A549 (cell line): ENCODE results near the gene HYPK. TPM values are rescaled to one million over a fixed set of nuclear protein-coding genes. Genes with fewer than 3 reads are reported as not detected.
"Not testable (repeated sequence)": the region's sequence is repeated elsewhere in the genome, so short reads cannot be mapped to it uniquely, and the experiment has no call there.

Experiments used
- ATAC-seq, 2 experiments: fragments of 200-7000 bp in 1 of 2; fragments of >200 bp in 1 of 2; cut with Nextera tagmentation in 1 of 2; cut with Tn5 transposase in 1 of 2; 3 replicates each; pipeline versions ENCODE4 v1.8.0 to v1.9.1; 2018 to 2020; ENCODE audit warnings: mild to moderate bottlenecking in 1 of 2, moderate library complexity in 1 of 2
- CTCF ChIA-PET: fragments of 300-600 bp; sonication (Branson Sonifier 250); formaldehyde crosslinking; extraction: SDS; loops from one replicate; lab custom pipeline; 2021; ENCODE audit warnings: antibody characterized with exemption, inconsistent platforms; lab: Yijun Ruan, JAX
- POLR2A ChIA-PET: fragments of 350-600 bp; formaldehyde crosslinking; extraction: SDS; loops from one replicate; lab custom pipeline; 2021; ENCODE audit warnings: antibody characterized with exemption, inconsistent platforms; lab: Yijun Ruan, JAX
- DNase-seq, 2 experiments: peaks; one replicate each; pipeline versions ENCODE4 v3.0.0 to v3.0.0-alpha.2; 2011 to 2016; ENCODE audit warnings: low read depth in 1 of 2, low spot score in 1 of 2
- FAIRE-seq: peaks from 2 replicates; lab custom pipeline; 2011; peaks lifted over from hg19 to GRCh38; lab: Jason Lieb, UNC
- H3K27ac ChIP-seq, 2 experiments: fragments of >200 bp; sonication (Bioruptor Twin); formaldehyde crosslinking; 3 replicates each; pipeline ENCODE4 v1.5.1; 2016 to 2017
- H3K4me1 ChIP-seq: fragments of >200 bp; sonication (Bioruptor Twin); formaldehyde crosslinking; 3 replicates; pipeline ENCODE4 v1.6.1; 2016
- H3K4me2 ChIP-seq: fragments of >200 bp; sonication (Bioruptor Twin); formaldehyde crosslinking; 3 replicates; pipeline ENCODE4 v1.6.1; 2016
- H3K4me3 ChIP-seq: fragments of >200 bp; sonication (Bioruptor Twin); formaldehyde crosslinking; 3 replicates; pipeline ENCODE4 v1.5.1; 2016
- H3K9me3 ChIP-seq: fragments of >200 bp; sonication (Bioruptor Twin); formaldehyde crosslinking; 3 replicates; pipeline ENCODE4 v1.6.1; 2016
- ATOH8 ChIP-seq: fragments of 250-450 bp; sonication (Bioruptor Pico); IDR thresholded peaks from 2 replicates; pipeline ENCODE4 v1.5.0; 2020; ENCODE audit warnings: low read depth, mild to moderate bottlenecking, moderate library complexity
- CBX8 ChIP-seq: fragments of 200-600 bp; sonication (generic); IDR thresholded peaks from 2 replicates; pipeline ENCODE4 v1.6.1; 2016
- CHD2 ChIP-seq: fragments of 150-350 bp; IDR thresholded peaks from 2 replicates; pipeline ENCODE4 v1.6.1; 2014; ENCODE audit warnings: low read length; ENCODE audit not compliant: partially characterized antibody
- CHD4 ChIP-seq: fragments of 200-600 bp; sonication (generic); IDR thresholded peaks from 2 replicates; pipeline ENCODE4 v1.6.1; 2016; ENCODE audit warnings: antibody characterized with exemption, mild to moderate bottlenecking, borderline replicate concordance
- FOXS1 ChIP-seq: fragments of 250-450 bp; sonication (Bioruptor Pico); IDR thresholded peaks from 2 replicates; pipeline ENCODE4 v1.5.0; 2020; ENCODE audit warnings: mild to moderate bottlenecking, moderate library complexity
- GATA3 ChIP-seq: IDR thresholded peaks from 2 replicates; pipeline ENCODE4 v1.6.1; 2012; ENCODE audit warnings: borderline replicate concordance
- HES2 ChIP-seq: fragments of >200 bp; sonication (Bioruptor Twin); formaldehyde crosslinking; IDR thresholded peaks from 2 replicates; pipeline ENCODE4 v1.6.1; 2016
- HOXB13 ChIP-seq: fragments of 250-450 bp; sonication (Bioruptor Pico); IDR thresholded peaks from 2 replicates; pipeline ENCODE4 v1.5.0; 2020; ENCODE audit warnings: low read depth, mild to moderate bottlenecking, moderate library complexity
- HOXB5 ChIP-seq: fragments of 250-450 bp; sonication (Bioruptor Pico); IDR thresholded peaks from 2 replicates; pipeline ENCODE4 v1.5.0; 2020; ENCODE audit warnings: mild to moderate bottlenecking, moderate library complexity
- JUN ChIP-seq, 2 experiments: fragments of >200 bp; sonication (Bioruptor Twin); formaldehyde crosslinking; IDR thresholded peaks; 2 replicates in 1 of 2; 3 replicates in 1 of 2; pipeline ENCODE4 v1.6.1; 2016 to 2017
- KDM1A ChIP-seq: fragments of 200-600 bp; sonication (generic); IDR thresholded peaks from 2 replicates; pipeline ENCODE4 v1.6.1; 2016; ENCODE audit warnings: low read depth, mild to moderate bottlenecking
- MAX ChIP-seq: IDR thresholded peaks from 2 replicates; pipeline ENCODE4 v1.6.1; 2012
- MAZ ChIP-seq: fragments of 150-350 bp; IDR thresholded peaks from 2 replicates; pipeline ENCODE4 v1.6.1; 2014; ENCODE audit warnings: antibody characterized with exemption, low read depth, low read length, borderline replicate concordance
- NR3C1 ChIP-seq: fragments of >200 bp; sonication (Bioruptor Twin); formaldehyde crosslinking; IDR thresholded peaks from 3 replicates; pipeline ENCODE4 v1.6.1; 2017
- PHF8 ChIP-seq: fragments of 200-600 bp; sonication (generic); IDR thresholded peaks from 2 replicates; pipeline ENCODE4 v1.6.1; 2016; ENCODE audit warnings: low read depth, mild to moderate bottlenecking, antibody characterized with exemption, moderate library complexity, borderline replicate concordance
- RARB ChIP-seq: fragments of 250-450 bp; sonication (Bioruptor Pico); IDR thresholded peaks from 2 replicates; pipeline ENCODE4 v1.8.0; 2021; ENCODE audit warnings: mild to moderate bottlenecking, moderate library complexity
- RCOR1 ChIP-seq: fragments of 150-350 bp; IDR thresholded peaks from 2 replicates; pipeline ENCODE4 v1.6.1; 2014; ENCODE audit warnings: antibody characterized with exemption, low read length, low read depth
- ZC3H11A ChIP-seq: fragments of 450-650 bp; IDR thresholded peaks from 2 replicates; pipeline ENCODE4 v1.6.1; 2014; ENCODE audit warnings: antibody characterized with exemption, mild to moderate bottlenecking
- ZFP36 ChIP-seq: fragments of 450-650 bp; IDR thresholded peaks from 2 replicates; pipeline ENCODE4 v1.6.1; 2014; ENCODE audit warnings: borderline replicate concordance; ENCODE audit not compliant: partially characterized antibody
- ZNF302 ChIP-seq: fragments of 250-450 bp; sonication (Bioruptor Pico); IDR thresholded peaks from 2 replicates; pipeline ENCODE4 v1.9.0; 2021; ENCODE audit warnings: inconsistent platforms, mild to moderate bottlenecking, moderate library complexity
- WGBS: methylation state at CpG from one replicate; pipeline ENCODE4 v1.1.6; 2017; ENCODE audit errors: missing lambda C conversion rate; 5-methylcytosine and 5-hydroxymethylcytosine counted together
- polyA plus RNA-seq, 4 experiments: library from polyadenylated mRNA; depleted of rRNA in 3 of 4; stranded (reverse); fragments of >200 nt; fragmentation: RNase III in 1 of 4; extraction: RNeasy Plus Mini Kit Qiagen cat#74134 plus additional on column Dnase treatment in 1 of 4; gene quantifications; 2 replicates in 3 of 4; 3 replicates in 1 of 4; pipeline ENCODE4 v1.2.3, GENCODE V29; 2011 to 2017
- TF ChIP-seq, protein P1 (sequence below): IDR thresholded peaks from 2 replicates; pipeline ENCODE4 v1.6.1; 2012
- TF ChIP-seq, protein P2 (sequence below): IDR thresholded peaks from 2 replicates; pipeline ENCODE4 v1.6.1; 2012; ENCODE audit warnings: low read depth, borderline replicate concordance

HYPK gene
- polyA plus RNA-seq, 2 of the 4 experiments (the other 2 are of a cell fraction): 21.0 to 66.5 TPM

DNA sequence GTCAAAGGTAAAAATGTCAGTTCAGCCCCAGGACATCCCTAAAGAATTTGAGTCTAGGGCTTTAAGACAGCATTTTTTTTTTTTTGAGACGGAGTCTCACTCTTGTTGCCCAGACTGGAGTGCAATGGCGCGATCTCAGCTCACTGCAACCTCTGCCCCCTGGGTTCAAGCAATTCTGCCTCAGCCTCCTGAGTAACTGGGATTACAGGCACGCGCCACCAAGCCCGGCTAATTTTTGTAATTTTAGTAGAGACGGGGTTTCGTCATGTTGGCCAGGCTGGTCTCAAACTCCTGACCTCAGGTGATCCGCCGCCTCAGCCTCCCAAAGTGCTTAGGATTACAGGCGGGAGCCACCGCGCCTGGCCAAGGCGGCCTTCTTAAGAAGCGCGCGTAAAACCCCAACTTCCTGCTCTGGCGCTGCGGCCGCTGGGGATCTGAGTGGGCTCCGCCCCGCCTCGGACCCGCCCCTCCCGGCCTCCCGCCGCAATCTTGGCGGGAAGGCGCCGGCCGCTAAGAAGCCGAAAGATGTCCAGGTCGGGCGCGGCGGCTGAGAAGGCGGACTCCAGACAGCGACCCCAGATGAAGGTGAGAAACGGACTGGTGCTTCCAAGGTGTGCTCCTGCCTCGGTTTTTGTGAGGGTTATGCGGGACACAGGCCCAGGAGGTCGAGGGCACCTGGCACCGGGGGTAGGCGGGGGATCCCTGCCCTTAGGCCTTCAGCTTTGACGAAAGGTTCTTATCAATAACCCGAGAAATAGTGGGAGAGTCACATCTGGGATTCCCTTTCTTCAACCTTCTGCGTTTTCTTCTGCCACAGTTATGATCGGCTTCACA is 26.3 kb downstream of the HYPK start, which contains the start of gene WDR76:
Gene WDR76 (plus strand): TSS at position 495 of the 834 bp plus-strand sequence. CDS start 31 bp downstream, at position 526.
- CTCF ChIA-PET: no interaction called here

GRCh38 chr15:43828061-43828657 is 27.8 kb downstream of the HYPK start:
- ATAC-seq (no peak), FAIRE-seq (no peak), DNase-seq (no peak)
- H3K4me1 ChIP-seq: peaks cover 18% of the 10 kb centered on the region; the same call in 2 of the 3 replicates
- H3K4me3 ChIP-seq: peak overlapping the region; percentile 56
- peak overlapping the region in 1 of 2 experiments; percentile 86; a peak in 4 of 6 replicates for H3K27ac ChIP-seq
- ChIA-PET CTCF (no interaction called here), POLR2A (no interaction called here)
- TF ChIP-seq PHF8 (no peak), ATOH8 (CRISPR knock-in tag) (no peak), KDM1A (no peak), NR3C1 (no peak), ZNF302 (no peak), ZC3H11A (no peak)
- TF ChIP-seq, protein P1, sequence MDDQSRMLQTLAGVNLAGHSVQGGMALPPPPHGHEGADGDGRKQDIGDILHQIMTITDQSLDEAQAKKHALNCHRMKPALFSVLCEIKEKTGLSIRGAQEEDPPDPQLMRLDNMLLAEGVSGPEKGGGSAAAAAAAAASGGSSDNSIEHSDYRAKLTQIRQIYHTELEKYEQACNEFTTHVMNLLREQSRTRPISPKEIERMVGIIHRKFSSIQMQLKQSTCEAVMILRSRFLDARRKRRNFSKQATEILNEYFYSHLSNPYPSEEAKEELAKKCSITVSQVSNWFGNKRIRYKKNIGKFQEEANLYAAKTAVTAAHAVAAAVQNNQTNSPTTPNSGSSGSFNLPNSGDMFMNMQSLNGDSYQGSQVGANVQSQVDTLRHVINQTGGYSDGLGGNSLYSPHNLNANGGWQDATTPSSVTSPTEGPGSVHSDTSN: no peak
- no peaks in the 10 kb centered on the region for H3K9me3 ChIP-seq
- peak overlapping the region; percentile 95 for H3K4me2 ChIP-seq
- 36% methylated on average over 6 of the region's 6 CpGs for WGBS

More for the DNA sequence above, 26.3 kb downstream of the HYPK start, which contains the start of gene WDR76:
- H3K4me3 ChIP-seq: peak within 1 kb of the TSS; percentile 56
- WGBS: 11% methylated on average over 10 of the region's 48 CpGs
- DNase-seq (peak; percentile 64 to 92), ATAC-seq (peak; percentile 90), FAIRE-seq (no peak)
- H3K4me2 ChIP-seq: peak within 1 kb of the TSS; percentile 95
- peak within 1 kb of the TSS; percentile 77 to 86 for H3K27ac ChIP-seq
- H3K9me3 ChIP-seq: no peaks in the 10 kb centered on the region
- POLR2A ChIA-PET: no interaction called here
- H3K4me1 ChIP-seq: peaks cover 18% of the 10 kb centered on the region; the same call in 2 of the 3 replicates
- TF ChIP-seq RARB (CRISPR knock-in tag): no peak
- TF ChIP-seq ZFP36: no peak
- TF ChIP-seq CHD4: peak; percentile 46; the same call in 1 of the 2 replicates
- no peak for TF ChIP-seq GATA3
- 0 out of 2 replicates have a peak, but pooled peaks have one; percentile 30 for TF ChIP-seq ATOH8 (CRISPR knock-in tag)
- TF ChIP-seq HOXB13 (CRISPR knock-in tag): peak; percentile 69
- TF ChIP-seq CHD2: no peak
- TF ChIP-seq JUN (IDR thresholded peaks at IDR 0.05): peak in 1 of 2 experiments; percentile 52; a peak in 1 of 5 replicates
- TF ChIP-seq, protein P2, sequence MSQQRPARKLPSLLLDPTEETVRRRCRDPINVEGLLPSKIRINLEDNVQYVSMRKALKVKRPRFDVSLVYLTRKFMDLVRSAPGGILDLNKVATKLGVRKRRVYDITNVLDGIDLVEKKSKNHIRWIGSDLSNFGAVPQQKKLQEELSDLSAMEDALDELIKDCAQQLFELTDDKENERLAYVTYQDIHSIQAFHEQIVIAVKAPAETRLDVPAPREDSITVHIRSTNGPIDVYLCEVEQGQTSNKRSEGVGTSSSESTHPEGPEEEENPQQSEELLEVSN: peak; percentile 93
- no peak for TF ChIP-seq HES2
- TF ChIP-seq FOXS1 (CRISPR knock-in tag): 0 out of 2 replicates have a peak, but pooled peaks have one; percentile 38
- peak; percentile 43; the same call in 1 of the 2 replicates for TF ChIP-seq PHF8
- TF ChIP-seq ZNF302: 0 out of 2 replicates have a peak, but pooled peaks have one; percentile 14
- TF ChIP-seq HOXB5 (CRISPR knock-in tag): peak; percentile 74; the same call in 1 of the 2 replicates
- no peak for TF ChIP-seq RCOR1
- no peak for TF ChIP-seq CBX8
- peak; percentile 74 for TF ChIP-seq MAX
- TF ChIP-seq MAZ: no peak

DNA sequence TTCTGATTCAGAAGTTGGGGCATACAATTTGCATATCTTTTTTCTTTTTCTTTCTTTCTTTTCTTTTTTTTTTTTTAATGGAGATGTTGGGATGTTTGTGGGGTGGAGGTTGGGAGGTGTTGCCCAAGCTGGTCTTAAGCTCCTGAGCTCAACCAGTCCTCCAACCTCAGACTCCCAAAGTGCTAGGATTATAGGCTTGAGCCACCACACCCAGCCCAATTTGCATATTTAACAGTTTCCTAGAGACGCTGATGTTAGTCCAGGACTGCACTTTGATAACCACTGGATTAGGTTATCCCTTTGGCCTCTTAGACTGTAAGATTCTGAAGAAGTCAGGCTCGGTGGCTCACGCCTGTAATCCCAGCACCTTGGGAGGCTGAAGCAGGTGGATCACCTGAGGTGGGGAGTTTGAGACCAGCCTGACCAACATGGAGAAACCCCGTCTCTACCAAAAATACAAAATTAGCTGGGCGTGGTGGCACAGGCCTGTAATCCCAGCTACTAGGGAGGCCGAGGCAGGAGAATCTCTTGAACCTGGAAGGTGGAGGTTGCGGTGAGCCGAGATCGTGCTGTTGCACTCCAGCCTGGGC is 29.6 kb downstream of the HYPK start:
- CTCF ChIA-PET, H3K4me2 ChIP-seq, H3K9me3 ChIP-seq, ATAC-seq, H3K4me3 ChIP-seq, H3K27ac ChIP-seq, FAIRE-seq, POLR2A ChIA-PET, DNase-seq: not testable (repeated sequence)
- WGBS: 91% methylated on average over 6 of the region's 9 CpGs
- peaks cover 12% of the 10 kb centered on the region; the same call in 2 of the 3 replicates for H3K4me1 ChIP-seq

GRCh38 chr15:43830691-43831275 is 30.4 kb downstream of the HYPK start:
- POLR2A ChIA-PET, H3K4me3 ChIP-seq, H3K27ac ChIP-seq, CTCF ChIA-PET, H3K9me3 ChIP-seq, FAIRE-seq, DNase-seq, H3K4me2 ChIP-seq, ATAC-seq: not testable (repeated sequence)
- 96% methylated on average over 9 of the region's 9 CpGs for WGBS
- H3K4me1 ChIP-seq: peaks cover 12% of the 10 kb centered on the region; the same call in 2 of the 3 replicates
